PFSK-1 (cell line): ENCODE data around the gene CNPY3.

ENCODE experiments used
- FOXP2 ChIP-seq: optimal IDR thresholded peaks from 2 replicates; pipeline ENCODE3; 2011; ENCODE audit warnings: borderline replicate concordance, control low read depth, inconsistent platforms; ENCODE audit not compliant: insufficient read depth; ENCODE audit errors: extremely low read length, extremely low read depth
- POLR2AphosphoS5 ChIP-seq: IDR thresholded peaks from 2 replicates; pipeline ENCODE4 v1.6.1; 2012; ENCODE audit warnings: low read depth, mild to moderate bottlenecking, control low read depth, low read length, moderate library complexity
- REST ChIP-seq, 2 experiments: IDR thresholded peaks; 2 replicates each; pipeline versions ENCODE4 v1.6.1 to v1.8.0; 2011 to 2012; ENCODE audit warnings: low read depth in 2 of 2, low read length in 2 of 2, control low read depth in 1 of 2, inconsistent platforms in 1 of 2, mild to moderate bottlenecking in 1 of 2, moderate library complexity in 1 of 2; ENCODE audit not compliant: insufficient read depth in 1 of 2
- SIN3A ChIP-seq: IDR thresholded peaks from 2 replicates; pipeline ENCODE4 v1.6.1; 2012; ENCODE audit warnings: mild to moderate bottlenecking, low read length, moderate library complexity, borderline replicate concordance; ENCODE audit not compliant: insufficient read depth
- TAF1 ChIP-seq: IDR thresholded peaks from 2 replicates; pipeline ENCODE4 v1.6.1; 2012; ENCODE audit warnings: low read length, control low read depth, borderline replicate concordance; ENCODE audit not compliant: insufficient read depth

The CNPY3 gene

GRCh38 chr6:42971746-42972327 is 42.6 kb downstream of the CNPY3 start:
- no peak for TF ChIP-seq SIN3A
- TF ChIP-seq REST (IDR thresholded peaks at IDR 0.05; ENCODE audit: insufficient read depth in 1 of 2, low read depth in 2 of 2, low read length in 2 of 2): no peak
- TF ChIP-seq FOXP2: no peak
- TF ChIP-seq POLR2AphosphoS5: no peak
- TF ChIP-seq TAF1: no peak

GRCh38 chr6:42973926-42974325 is 44.6 kb downstream of the CNPY3 start:
- TF ChIP-seq POLR2AphosphoS5 (no peak), FOXP2 (no peak), SIN3A (no peak), TAF1 (no peak), REST (IDR thresholded peaks at IDR 0.05; ENCODE audit: insufficient read depth in 1 of 2, low read depth in 2 of 2, low read length in 2 of 2) (no peak)

- no peak for TF ChIP-seq POLR2AphosphoS5
- no peak for TF ChIP-seq TAF1
- no peak for TF ChIP-seq SIN3A
- TF ChIP-seq FOXP2: no peak
- TF ChIP-seq REST (IDR thresholded peaks at IDR 0.05; ENCODE audit: insufficient read depth in 1 of 2, low read depth in 2 of 2, low read length in 2 of 2): no peak
Observed at GRCh38 chr6:42974919-42975505, 45.7 kb downstream of the CNPY3 start.

GRCh38 chr6:42978487-42978838 is 49.2 kb downstream of the CNPY3 start:
- TF ChIP-seq POLR2AphosphoS5 (no peak), FOXP2 (no peak), SIN3A (no peak), TAF1 (no peak), REST (IDR thresholded peaks at IDR 0.05; ENCODE audit: insufficient read depth in 1 of 2, low read depth in 2 of 2, low read length in 2 of 2) (no peak)
